SKM-1 (cell line): ENCODE data around the gene TRIP10.

Experiments
- DNase-seq: peaks from one replicate; lab custom pipeline; 2025; ENCODE audit not compliant: unreplicated experiment; lab: John Stamatoyannopoulos, UW

The TRIP10 gene

GRCh38 chr19:6711605-6712004 lies 27.9 kb upstream of the TRIP10 start:
- no peak for DNase-seq

GRCh38 chr19:6712231-6712630 lies 27.2 kb upstream of the TRIP10 start:
- no peak for DNase-seq

GRCh38 chr19:6712692-6713670 lies 26.5 kb upstream of the TRIP10 start:
- no peak for DNase-seq

GRCh38 chr19:6713773-6714692 lies 25.4 kb upstream of the TRIP10 start:
- DNase-seq = no peak

- no peak for DNase-seq
These were observed 24.5 kb upstream of the TRIP10 start for GRCh38 chr19:6714749-6715555.

GRCh38 chr19:6716610-6716970 lies 22.9 kb upstream of the TRIP10 start:
- DNase-seq = no peak

- DNase-seq = no peak
These were observed 22.4 kb upstream of the TRIP10 start for GRCh38 chr19:6717036-6717435.

GRCh38 chr19:6717441-6717971 lies 22.0 kb upstream of the TRIP10 start:
- DNase-seq = no peak

- DNase-seq = no peak
These were observed 21.3 kb upstream of the TRIP10 start for GRCh38 chr19:6718111-6718740.

- peak; percentile 33 for DNase-seq
These were observed 20.5 kb upstream of the TRIP10 start for GRCh38 chr19:6718741-6719539.

- no peak for DNase-seq
These were observed 20.0 kb upstream of the TRIP10 start for GRCh38 chr19:6719540-6719861.

GRCh38 chr19:6719992-6720368 lies 19.5 kb upstream of the TRIP10 start:
- no peak for DNase-seq

GRCh38 chr19:6720369-6721137 lies 18.9 kb upstream of the TRIP10 start, which contains the start of gene C3:
C3 (minus strand) TSS chr19:6720650; CDS start chr19:6720589, 61 bp downstream.
- DNase-seq = peak; percentile 65

GRCh38 chr19:6721138-6721474 lies 18.4 kb upstream of the TRIP10 start:
- DNase-seq = no peak

GRCh38 chr19:6721773-6722172 lies 17.7 kb upstream of the TRIP10 start:
- DNase-seq = no peak

GRCh38 chr19:6723108-6723618 lies 16.3 kb upstream of the TRIP10 start:
- DNase-seq = no peak

- DNase-seq = peak; percentile 81
These were observed 15.7 kb upstream of the TRIP10 start for GRCh38 chr19:6723738-6724137.

GRCh38 chr19:6724631-6725492 lies 14.6 kb upstream of the TRIP10 start:
- no peak for DNase-seq
